NCI-H2107 treated with DMSO at 0.1 percent for 48 hours (cell line): Measurements from ENCODE around the gene PIWIL4.
"Not testable (repeated sequence)": the region's sequence is repeated elsewhere in the genome, so short reads cannot be mapped to it uniquely, and the experiment has no call there.

Source experiments
- DNase-seq: peaks from one replicate; lab custom pipeline; 2025; ENCODE audit not compliant: unreplicated experiment; lab: John Stamatoyannopoulos, UW

The PIWIL4 gene

GRCh38 chr11:94635072-94635471 lies 67.9 kb downstream of the PIWIL4 start:
- DNase-seq: no peak

GRCh38 chr11:94636388-94636949 lies 69.3 kb downstream of the PIWIL4 start:
- DNase-seq: no peak

- DNase-seq: no peak
Observed at GRCh38 chr11:94638301-94638901, 71.2 kb downstream of the PIWIL4 start.

GRCh38 chr11:94638902-94639373 lies 71.8 kb downstream of the PIWIL4 start:
- no peak for DNase-seq

GRCh38 chr11:94639901-94640721 lies 72.9 kb downstream of the PIWIL4 start:
- no peak for DNase-seq

DNA sequence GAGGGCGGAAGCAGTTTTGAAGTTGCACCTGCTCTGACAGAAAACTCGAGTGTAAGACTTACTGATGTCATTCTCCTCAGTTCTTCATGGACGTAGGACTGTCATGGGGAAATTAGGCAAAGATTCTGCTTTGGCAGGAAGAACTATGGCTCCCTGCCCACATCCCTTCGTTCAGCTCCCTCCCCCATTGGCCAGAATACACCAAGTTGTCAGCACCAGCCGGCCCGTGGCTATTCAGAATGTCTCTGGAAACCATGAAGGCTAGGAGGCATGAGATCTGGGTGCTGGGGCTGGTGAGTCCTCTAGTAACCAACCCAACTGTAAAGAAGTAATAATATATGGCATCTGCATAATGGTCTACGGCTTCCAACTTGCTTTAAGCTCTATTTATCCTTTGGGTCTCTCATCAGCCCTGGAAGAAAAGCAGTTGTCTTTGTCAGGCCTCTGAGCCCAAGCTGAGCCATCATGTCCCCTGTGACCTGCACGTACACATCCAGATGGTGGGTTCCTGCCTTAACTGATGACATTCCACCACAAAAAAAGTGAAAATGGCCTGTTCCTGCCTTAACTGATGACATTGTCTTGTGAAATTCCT lies 74.1 kb downstream of the PIWIL4 start:
- no peak for DNase-seq

GRCh38 chr11:94643186-94643585 lies 76.0 kb downstream of the PIWIL4 start:
- not testable (repeated sequence) for DNase-seq

DNA sequence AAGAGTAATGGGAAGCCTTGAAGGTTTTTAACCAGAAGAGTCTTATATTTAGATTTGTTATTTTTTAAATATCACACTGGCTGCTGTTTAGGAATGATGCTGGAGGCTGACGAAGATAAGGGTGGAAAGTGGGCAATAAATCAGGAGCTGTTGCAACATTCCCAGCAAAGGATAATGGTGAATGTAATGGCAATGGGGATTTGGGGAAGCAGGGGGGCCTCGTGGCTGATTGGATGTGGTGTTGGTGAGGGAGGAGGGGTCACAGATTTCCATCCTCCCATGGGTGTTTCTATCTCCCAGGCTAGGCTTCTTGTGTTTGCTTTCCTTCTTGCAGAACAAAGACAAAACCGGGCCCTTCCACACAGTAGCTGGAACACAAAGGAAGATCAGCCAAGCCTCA lies 80.8 kb downstream of the PIWIL4 start:
- no peak for DNase-seq

GRCh38 chr11:94648789-94649188 lies 81.6 kb downstream of the PIWIL4 start:
- DNase-seq: no peak

DNA sequence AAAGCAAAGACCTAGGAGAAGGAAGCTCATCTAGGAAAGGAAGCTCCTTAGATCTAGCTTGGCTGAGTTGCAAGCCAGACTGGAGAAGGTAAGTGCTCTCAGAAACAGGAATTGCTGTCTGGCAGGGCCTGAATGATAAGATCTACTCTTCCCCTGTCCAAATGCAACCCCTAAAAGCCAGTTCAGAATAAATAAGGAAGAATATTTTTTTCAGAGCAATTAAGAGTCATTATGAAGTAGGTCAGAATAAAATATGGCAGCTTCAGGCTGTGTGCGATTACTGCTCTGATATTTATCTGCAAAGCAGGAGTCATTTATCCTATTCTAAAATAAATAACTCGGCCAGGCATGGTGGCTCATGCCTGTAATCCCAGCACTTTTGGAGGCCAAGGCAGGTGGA lies 82.1 kb downstream of the PIWIL4 start:
- DNase-seq: no peak

DNA sequence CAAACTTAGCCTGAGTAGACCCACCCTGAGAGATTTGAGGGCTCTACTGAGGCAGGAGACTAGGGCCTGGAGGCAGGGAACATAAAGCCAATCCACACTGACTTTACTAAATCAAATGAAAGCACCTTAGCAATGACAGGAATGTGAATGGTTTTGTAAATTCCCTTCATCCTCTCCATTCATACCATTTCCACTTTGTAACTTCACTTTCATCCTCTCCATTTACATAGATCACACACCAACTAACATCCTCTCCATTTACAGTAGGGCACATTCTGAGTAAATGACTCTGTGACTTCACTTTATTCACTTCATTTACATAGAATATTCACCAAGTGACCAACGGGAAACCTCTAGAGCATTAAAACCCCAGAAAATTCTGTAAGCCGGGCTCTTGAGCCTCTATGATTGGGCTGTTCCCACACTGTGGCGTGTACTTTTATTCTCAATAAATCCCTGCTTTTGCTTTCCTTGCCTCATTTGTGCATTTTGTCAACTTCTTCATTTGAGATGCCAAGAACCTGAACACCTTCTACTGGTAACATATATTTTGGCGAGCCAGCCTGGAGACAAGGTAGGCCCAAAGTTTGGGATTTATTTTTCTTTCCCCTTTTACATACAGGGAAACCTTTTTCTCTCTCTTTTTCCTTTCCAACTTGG lies 82.9 kb downstream of the PIWIL4 start:
- DNase-seq: no peak

- no peak for DNase-seq
Observed at GRCh38 chr11:94650756-94651155, 83.6 kb downstream of the PIWIL4 start.

GRCh38 chr11:94652735-94653284 lies 85.6 kb downstream of the PIWIL4 start:
- no peak for DNase-seq

DNA sequence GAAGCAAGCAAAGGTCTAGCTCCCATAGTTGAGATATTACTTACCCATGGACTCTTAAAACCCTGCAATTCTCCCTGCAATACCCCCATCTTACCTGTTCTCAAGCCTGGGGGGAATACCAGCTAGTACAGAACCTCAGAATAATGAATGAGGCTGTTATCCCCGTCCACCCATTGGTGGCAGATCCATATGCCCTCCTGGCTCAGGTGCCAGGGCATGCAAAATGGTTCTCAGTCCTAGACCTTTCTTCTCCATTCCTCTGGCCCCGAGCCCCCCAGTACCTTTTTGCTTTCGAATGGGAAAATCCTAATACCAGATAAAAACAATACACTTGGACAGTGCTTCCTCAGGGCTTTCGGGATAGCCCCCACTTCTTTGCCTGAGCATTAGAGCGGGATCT lies 86.4 kb downstream of the PIWIL4 start:
- DNase-seq: no peak

DNA sequence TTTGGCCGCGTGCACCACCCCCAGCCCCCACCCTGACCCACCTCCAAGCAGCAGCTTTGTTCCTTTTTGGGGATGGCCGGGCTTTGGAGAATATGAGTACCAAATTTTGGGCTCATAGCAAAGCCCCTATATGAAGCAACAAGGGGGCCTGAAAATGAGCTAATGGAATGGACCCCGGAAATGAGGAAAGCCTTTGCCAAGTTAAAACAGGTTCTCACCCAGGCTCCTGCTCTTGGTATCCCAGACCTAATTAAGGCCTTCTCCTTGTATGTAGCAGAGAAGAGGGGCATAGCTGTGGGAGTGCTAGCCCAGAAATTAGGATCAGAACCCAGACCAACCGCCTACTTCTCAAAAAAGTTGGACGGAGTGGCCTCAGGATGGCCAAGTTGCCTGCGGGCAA lies 87.0 kb downstream of the PIWIL4 start:
- no peak for DNase-seq

DNA sequence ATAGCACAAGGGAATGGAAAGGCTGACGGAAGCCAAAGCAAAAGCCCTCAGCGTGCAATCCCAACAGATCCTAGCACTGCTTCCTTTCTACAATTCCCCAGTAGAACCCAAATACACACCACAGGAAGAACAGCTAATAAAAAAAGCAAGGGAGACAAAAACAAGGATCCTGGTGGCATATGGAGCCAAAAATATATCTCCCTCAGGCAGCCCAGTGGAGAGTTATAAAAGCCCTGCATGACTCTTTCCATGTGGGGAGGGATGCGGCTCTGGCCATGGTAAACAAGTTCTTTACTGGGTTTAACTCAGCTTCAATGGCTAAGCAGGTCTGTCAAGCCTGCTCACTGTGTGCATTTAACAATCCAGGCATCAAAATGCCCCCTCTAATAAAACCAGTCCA lies 88.1 kb downstream of the PIWIL4 start:
- no peak for DNase-seq

DNA sequence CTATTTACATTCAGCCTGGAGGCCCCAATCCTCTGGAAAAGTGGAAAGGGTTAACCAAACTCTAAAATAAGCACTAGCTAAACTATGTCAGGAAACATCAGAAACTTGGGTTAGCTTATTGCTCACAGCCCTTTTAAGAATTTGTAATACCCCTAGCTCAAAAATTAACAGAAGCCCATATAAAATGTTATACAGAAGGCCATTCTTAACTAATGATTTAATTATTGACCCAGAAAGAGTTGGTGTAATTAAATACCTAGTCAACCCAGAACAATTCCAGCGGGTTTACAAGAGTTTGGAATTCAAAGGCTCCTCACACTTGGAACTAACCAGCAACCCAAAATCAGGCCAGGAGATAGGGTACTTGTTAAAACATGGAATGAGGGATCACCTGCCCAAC lies 88.8 kb downstream of the PIWIL4 start:
- no peak for DNase-seq

DNA sequence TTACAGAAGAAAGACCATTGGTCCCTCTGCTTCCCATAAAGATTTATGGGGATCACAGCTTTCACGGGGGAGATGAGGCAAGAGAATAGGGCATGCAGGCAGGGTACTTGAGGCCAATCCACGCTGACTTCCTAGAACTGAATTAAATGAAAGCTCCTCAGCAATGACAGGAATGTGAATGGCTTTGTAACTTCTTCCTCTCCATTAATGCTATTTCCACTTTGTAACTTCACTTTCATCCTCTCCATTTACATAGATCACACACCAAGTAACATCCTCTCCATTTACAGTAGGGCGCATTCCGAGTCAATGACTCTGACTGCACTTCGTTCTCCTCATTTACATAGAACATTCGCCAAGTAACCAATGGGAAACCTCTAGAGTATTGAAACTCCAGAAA lies 89.8 kb downstream of the PIWIL4 start:
- DNase-seq: no peak

- no peak for DNase-seq
Observed at GRCh38 chr11:94657629-94658028, 90.5 kb downstream of the PIWIL4 start.

DNA sequence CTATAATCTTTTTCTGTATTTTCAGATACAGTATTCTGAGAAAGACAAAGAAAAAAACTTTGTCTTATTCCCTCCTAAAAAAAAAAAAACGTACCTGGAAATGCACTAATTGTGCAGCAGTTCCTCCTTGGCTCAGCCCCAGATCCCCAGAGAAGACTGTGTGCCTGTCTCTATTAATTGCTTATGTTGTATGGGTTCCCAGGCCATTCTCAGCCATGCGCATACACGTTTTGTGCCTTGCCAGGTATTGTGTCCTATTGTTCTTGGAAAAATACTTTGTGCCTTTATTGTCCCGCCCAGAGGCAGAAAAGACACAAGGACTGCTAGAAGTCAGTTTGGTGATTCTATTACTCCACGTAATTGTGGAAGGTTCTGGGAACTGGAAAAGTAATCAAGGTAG lies 91.2 kb downstream of the PIWIL4 start:
- DNase-seq: no peak

- DNase-seq: no peak
Observed at GRCh38 chr11:94658888-94659287, 91.7 kb downstream of the PIWIL4 start.
